ENCODE measurements around the gene LATS2. TPM values are rescaled to one million over a fixed set of nuclear protein-coding genes. Genes with fewer than 3 reads are reported as not detected.

LATS2 gene
- total RNA-seq, 2 donors from 2014 or later: 40.1 to 59.2 TPM

GRCh38 chr13:21086929-21087328 lies 25.5 kb upstream of the LATS2 start:
- Histone ChIP-seq H3K36me3 (no peaks in the 10 kb centered on the region), H3K27me3 (replicated peaks; ENCODE audit: insufficient read depth) (no peaks in the 10 kb centered on the region)
- ATAC-seq (ENCODE audit: insufficient number of reproducible peaks, low FRiP score, low read depth): no peak

GRCh38 chr13:21081926-21082325 lies 20.5 kb upstream of the LATS2 start:
- Histone ChIP-seq H3K4me3 (no peak overlapping the region), H3K27ac (no peak overlapping the region), H3K9me3 (no peaks in the 10 kb centered on the region), H3K4me1 (ENCODE audit: control insufficient read depth in 1 of 2, low read depth in 2 of 2) (peaks cover 10 to 19% of the 10 kb centered on the region in 2 donors), H3K36me3 (no peaks in the 10 kb centered on the region), H3K27me3 (replicated peaks; ENCODE audit: insufficient read depth) (no peaks in the 10 kb centered on the region)
- DNase-seq (ENCODE audit: low spot score): no peak
- no peak for ATAC-seq (ENCODE audit: insufficient number of reproducible peaks, low FRiP score, low read depth)
- TF ChIP-seq, protein P1, sequence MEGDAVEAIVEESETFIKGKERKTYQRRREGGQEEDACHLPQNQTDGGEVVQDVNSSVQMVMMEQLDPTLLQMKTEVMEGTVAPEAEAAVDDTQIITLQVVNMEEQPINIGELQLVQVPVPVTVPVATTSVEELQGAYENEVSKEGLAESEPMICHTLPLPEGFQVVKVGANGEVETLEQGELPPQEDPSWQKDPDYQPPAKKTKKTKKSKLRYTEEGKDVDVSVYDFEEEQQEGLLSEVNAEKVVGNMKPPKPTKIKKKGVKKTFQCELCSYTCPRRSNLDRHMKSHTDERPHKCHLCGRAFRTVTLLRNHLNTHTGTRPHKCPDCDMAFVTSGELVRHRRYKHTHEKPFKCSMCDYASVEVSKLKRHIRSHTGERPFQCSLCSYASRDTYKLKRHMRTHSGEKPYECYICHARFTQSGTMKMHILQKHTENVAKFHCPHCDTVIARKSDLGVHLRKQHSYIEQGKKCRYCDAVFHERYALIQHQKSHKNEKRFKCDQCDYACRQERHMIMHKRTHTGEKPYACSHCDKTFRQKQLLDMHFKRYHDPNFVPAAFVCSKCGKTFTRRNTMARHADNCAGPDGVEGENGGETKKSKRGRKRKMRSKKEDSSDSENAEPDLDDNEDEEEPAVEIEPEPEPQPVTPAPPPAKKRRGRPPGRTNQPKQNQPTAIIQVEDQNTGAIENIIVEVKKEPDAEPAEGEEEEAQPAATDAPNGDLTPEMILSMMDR (IDR thresholded peaks at IDR 0.05): no peak

More at GRCh38 chr13:21086929-21087328, 25.5 kb upstream of the LATS2 start:
- H3K27ac ChIP-seq: no peak overlapping the region
- no peak for DNase-seq (ENCODE audit: low spot score)
- TF ChIP-seq, protein P1 (IDR thresholded peaks at IDR 0.05): no peak
- H3K4me1 ChIP-seq (ENCODE audit: control insufficient read depth in 1 of 2, low read depth in 2 of 2): no peaks in the 10 kb centered on the region
- no peak overlapping the region for H3K4me3 ChIP-seq
- H3K9me3 ChIP-seq: no peaks in the 10 kb centered on the region

- Histone ChIP-seq H3K4me1 (ENCODE audit: control insufficient read depth in 1 of 2, low read depth in 2 of 2) (peaks cover 10 to 19% of the 10 kb centered on the region in 2 donors), H3K27me3 (replicated peaks; ENCODE audit: insufficient read depth) (no peaks in the 10 kb centered on the region), H3K27ac (peak overlapping the region; percentile 55 to 84), H3K9me3 (no peaks in the 10 kb centered on the region), H3K36me3 (no peaks in the 10 kb centered on the region), H3K4me3 (peak overlapping the region; percentile 64)
- TF ChIP-seq, protein P1 (IDR thresholded peaks at IDR 0.05): no peak
- DNase-seq (ENCODE audit: low spot score) (no peak), ATAC-seq (ENCODE audit: insufficient number of reproducible peaks, low FRiP score, low read depth) (no peak)
Observed at GRCh38 chr13:21080593-21080891, 19.2 kb upstream of the LATS2 start.

DNA sequence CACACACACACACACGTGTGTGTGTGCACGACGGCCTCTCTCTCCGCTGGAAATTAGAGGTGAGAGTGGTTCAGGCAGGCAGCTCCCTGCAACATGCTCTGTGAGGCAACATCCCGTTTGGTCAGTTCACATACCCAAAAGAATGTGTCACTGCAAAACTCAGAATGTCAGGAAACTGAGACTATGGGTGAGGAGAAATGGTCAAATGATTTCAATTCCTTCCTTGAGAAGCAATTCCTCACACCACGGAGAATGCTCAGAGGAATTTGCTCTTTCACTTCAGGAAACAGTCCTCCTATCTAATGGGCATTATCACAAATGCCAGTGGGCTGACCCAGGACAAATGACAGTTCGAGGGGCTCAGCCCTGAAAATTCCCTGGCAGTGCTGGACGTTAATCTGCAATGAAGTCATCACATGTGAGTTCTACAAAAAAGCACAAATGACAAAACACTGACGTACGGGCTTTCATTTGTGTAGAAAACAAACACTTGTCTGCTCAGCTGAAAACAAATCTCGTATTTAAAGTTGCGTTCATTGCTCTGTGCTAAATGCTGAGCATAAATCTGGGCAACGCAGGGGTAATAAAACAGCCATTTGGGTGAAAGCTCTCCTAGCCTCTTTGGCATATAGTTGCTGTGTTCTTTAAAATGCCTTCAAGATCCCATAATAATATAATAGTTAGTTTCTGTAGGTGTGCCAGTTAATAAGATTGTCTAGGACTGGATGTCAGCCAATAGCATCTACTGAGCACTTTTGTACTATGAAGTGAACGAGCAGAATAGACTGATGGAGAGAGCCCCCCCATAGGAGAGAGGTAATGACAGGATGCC lies 18.6 kb upstream of the LATS2 start:
- peak overlapping the region; percentile 64 for H3K4me3 ChIP-seq
- DNase-seq (ENCODE audit: low spot score): no peak
- no peaks in the 10 kb centered on the region for H3K9me3 ChIP-seq
- H3K4me1 ChIP-seq (ENCODE audit: control insufficient read depth in 1 of 2, low read depth in 2 of 2): peaks cover 14 to 21% of the 10 kb centered on the region in 2 donors
- H3K27me3 ChIP-seq (replicated peaks; ENCODE audit: insufficient read depth): no peaks in the 10 kb centered on the region
- H3K27ac ChIP-seq: peak overlapping the region; percentile 55 to 84
- TF ChIP-seq, protein P1 (IDR thresholded peaks at IDR 0.05): no peak
- ATAC-seq (ENCODE audit: insufficient number of reproducible peaks, low FRiP score, low read depth): peak; percentile 77
- no peaks in the 10 kb centered on the region for H3K36me3 ChIP-seq

DNA sequence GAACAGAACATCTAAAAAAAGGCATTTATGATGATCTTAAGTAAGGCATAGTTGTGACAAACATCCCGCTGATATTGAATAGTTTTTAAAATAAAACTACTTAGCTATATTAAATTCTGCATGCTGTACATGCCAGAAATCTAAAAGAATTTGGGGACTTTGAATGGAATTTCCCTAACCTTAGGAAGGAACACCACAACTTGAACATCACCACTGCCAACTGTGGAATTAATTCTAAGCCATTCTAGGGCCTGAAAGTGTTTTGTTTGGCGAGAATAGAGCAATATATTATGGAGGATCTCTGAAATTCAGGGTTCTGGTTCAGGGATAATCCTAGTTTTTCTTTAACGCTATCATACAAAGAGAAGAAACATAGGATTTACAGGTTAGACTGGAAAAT lies 17.8 kb upstream of the LATS2 start:
- H3K4me1 ChIP-seq (ENCODE audit: control insufficient read depth in 1 of 2, low read depth in 2 of 2): peaks cover 20 to 28% of the 10 kb centered on the region in 2 donors
- peak overlapping the region; percentile 55 to 84 for H3K27ac ChIP-seq
- no peak for DNase-seq (ENCODE audit: low spot score)
- H3K9me3 ChIP-seq: no peaks in the 10 kb centered on the region
- no peaks in the 10 kb centered on the region for H3K27me3 ChIP-seq (replicated peaks; ENCODE audit: insufficient read depth)
- H3K4me3 ChIP-seq: peak overlapping the region; percentile 64
- TF ChIP-seq, protein P1 (IDR thresholded peaks at IDR 0.05): no peak
- no peaks in the 10 kb centered on the region for H3K36me3 ChIP-seq
- ATAC-seq (ENCODE audit: insufficient number of reproducible peaks, low FRiP score, low read depth): no peak
